Nephron (organoid): ENCODE results near the gene NEDD1.
A peak's percentile ranks its signal among the peaks of the same experiment; 100 is the strongest.

Experiments
- H3K27ac Mint-ChIP-seq, 3 experiments: 2 replicates each; pipeline ENCODE4 v1.8.0; 2020; ENCODE audit warnings: mixed read lengths in 3 of 3, mild to moderate bottlenecking in 2 of 3, moderate library complexity in 1 of 3
- H3K27me3 Mint-ChIP-seq: 2 replicates; pipeline ENCODE4 v1.8.0; 2021; ENCODE audit warnings: low read depth, mild to moderate bottlenecking, moderate library complexity, mixed read lengths
- H3K36me3 Mint-ChIP-seq: 2 replicates; pipeline ENCODE4 v1.8.0; 2020; ENCODE audit warnings: low read depth, mixed read lengths
- H3K4me1 Mint-ChIP-seq: 2 replicates; pipeline ENCODE4 v1.8.0; 2020; ENCODE audit warnings: mixed read lengths
- H3K4me3 Mint-ChIP-seq, 3 experiments: 2 replicates each; pipeline ENCODE4 v1.8.0; 2020; ENCODE audit warnings: mild to moderate bottlenecking in 3 of 3, mixed read lengths in 3 of 3, moderate library complexity in 2 of 3
- H3K9me3 Mint-ChIP-seq: 2 replicates; pipeline ENCODE4 v1.8.0; 2020; ENCODE audit warnings: mixed read lengths
- CTCF ChIP-seq, 3 experiments: fragments of 200-600 bp; sonication (generic); IDR thresholded peaks; one replicate each; pipeline ENCODE4 v1.5.0; 2021; ENCODE audit warnings: antibody characterized with exemption in 3 of 3; ENCODE audit not compliant: unreplicated experiment in 3 of 3

The NEDD1 gene

DNA sequence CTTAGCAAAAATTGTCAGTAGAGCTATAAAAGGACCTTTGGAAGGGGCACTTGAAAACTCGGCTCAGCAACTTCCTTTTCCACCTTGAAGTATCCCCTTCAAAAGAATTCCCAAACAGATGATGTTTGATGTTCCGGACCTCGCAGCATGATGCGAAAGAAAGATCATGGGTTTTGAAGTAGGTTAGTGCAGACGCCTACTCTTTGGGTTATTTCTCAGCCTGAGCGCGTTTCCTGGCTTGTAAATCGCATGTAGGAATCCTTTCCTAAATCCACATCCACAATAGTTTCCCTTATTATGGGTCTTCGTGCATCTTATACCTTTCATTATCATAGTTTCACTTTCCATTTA is 584 bp upstream of the NEDD1 start:
- Mint-ChIP-seq H3K36me3 (peaks cover 10% of the 10 kb centered on the region), H3K4me3 (peak overlapping the region; percentile 89 to 96 (median 95)), H3K9me3 (no peaks in the 10 kb centered on the region)

GRCh38 chr12:96907671-96908422 is 790 bp downstream of the NEDD1 start:
- Mint-ChIP-seq H3K27ac (peak overlapping the region; percentile 95 to 97 (median 97)), H3K4me1 (peaks cover 39% of the 10 kb centered on the region), H3K9me3 (no peaks in the 10 kb centered on the region), H3K27me3 (no peaks in the 10 kb centered on the region), H3K36me3 (peaks cover 13% of the 10 kb centered on the region), H3K4me3 (peak overlapping the region; percentile 95 to 100 (median 98))
- no peak for TF ChIP-seq CTCF (IDR thresholded peaks at IDR 0.05; ENCODE audit: unreplicated experiment in 3 of 3)

More for the DNA sequence above, 584 bp upstream of the NEDD1 start:
- H3K27me3 Mint-ChIP-seq = no peaks in the 10 kb centered on the region
- peak overlapping the region; percentile 92 to 95 (median 94) for H3K27ac Mint-ChIP-seq
- H3K4me1 Mint-ChIP-seq = peaks cover 33% of the 10 kb centered on the region
- TF ChIP-seq CTCF (IDR thresholded peaks at IDR 0.05; ENCODE audit: unreplicated experiment in 3 of 3) = no peak

DNA sequence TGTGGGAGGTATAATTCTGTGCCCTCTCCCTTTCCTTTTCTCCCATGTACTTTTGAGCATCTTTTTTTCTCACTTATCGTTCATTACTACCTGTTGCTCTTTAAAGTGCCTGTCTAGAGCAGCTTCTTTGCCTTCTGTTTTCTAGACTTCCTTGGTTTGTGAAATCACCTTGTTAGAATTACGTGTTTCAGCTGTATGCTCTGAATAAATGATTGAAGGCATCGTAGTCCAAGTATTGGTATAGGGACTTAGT is 1.3 kb downstream of the NEDD1 start:
- TF ChIP-seq CTCF (IDR thresholded peaks at IDR 0.05; ENCODE audit: unreplicated experiment in 3 of 3) = no peak
- Mint-ChIP-seq H3K27me3 (no peaks in the 10 kb centered on the region), H3K27ac (peak overlapping the region; percentile 95 to 97 (median 97)), H3K9me3 (no peaks in the 10 kb centered on the region), H3K4me3 (peak overlapping the region; percentile 95 to 100 (median 98)), H3K4me1 (peaks cover 39% of the 10 kb centered on the region), H3K36me3 (peaks cover 16% of the 10 kb centered on the region)

DNA sequence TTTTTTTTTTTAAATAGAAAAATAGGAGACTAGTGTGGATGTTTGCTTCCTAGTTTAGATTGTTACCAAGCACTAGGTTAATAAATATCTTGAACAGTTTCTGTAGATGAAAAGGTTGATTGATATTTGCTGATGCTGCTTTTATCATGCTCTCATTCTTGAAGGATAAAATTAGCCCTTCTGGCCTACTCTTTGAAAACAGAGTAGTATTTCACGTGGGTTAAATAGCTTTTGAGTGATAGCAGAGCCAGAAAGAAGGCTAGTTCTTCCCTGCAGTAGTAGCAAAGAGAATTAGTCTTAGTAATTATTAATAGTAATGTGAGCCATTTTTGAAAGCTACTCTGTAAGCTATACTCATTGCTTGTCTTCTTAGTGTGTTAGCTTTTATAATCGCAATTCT is 5.2 kb downstream of the NEDD1 start:
- Mint-ChIP-seq H3K4me3 (peak overlapping the region in 1 of 3 experiments; percentile 48), H3K4me1 (peaks cover 34% of the 10 kb centered on the region), H3K27ac (peak overlapping the region in 2 of 3 experiments; percentile 81 to 85), H3K27me3 (no peaks in the 10 kb centered on the region), H3K36me3 (peaks cover 39% of the 10 kb centered on the region), H3K9me3 (peaks cover 4% of the 10 kb centered on the region)
- TF ChIP-seq CTCF (IDR thresholded peaks at IDR 0.05; ENCODE audit: unreplicated experiment in 3 of 3) = no peak

DNA sequence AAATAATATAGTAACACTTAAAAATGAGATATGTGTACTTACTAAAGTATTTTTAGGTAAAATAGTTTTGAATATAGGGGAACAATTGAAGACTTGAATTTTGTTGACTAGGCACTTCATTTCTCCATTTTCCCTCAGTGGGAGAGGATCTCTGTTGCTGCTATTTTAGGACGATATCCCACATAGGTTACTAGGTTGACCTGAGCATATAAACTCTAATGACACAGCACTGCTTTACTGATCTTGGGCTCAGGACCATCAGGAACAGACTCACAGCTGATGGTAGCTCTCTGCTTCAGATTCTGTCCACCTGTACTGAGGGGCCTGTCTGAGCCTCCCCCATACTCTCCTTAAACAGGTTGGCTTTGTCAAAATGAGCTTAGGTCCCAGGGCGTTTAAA is 5.9 kb downstream of the NEDD1 start:
- peaks cover 39% of the 10 kb centered on the region for H3K36me3 Mint-ChIP-seq
- no peaks in the 10 kb centered on the region for H3K27me3 Mint-ChIP-seq
- no peak overlapping the region for H3K4me3 Mint-ChIP-seq
- TF ChIP-seq CTCF (IDR thresholded peaks at IDR 0.05; ENCODE audit: unreplicated experiment in 3 of 3) = no peak
- peak overlapping the region in 1 of 3 experiments; percentile 81 for H3K27ac Mint-ChIP-seq
- peaks cover 29% of the 10 kb centered on the region for H3K4me1 Mint-ChIP-seq
- peaks cover 4% of the 10 kb centered on the region for H3K9me3 Mint-ChIP-seq
